ENCODE data around the gene BRINP1.

GRCh38 chr9:119278171-119278570, 91.1 kb downstream of the BRINP1 start:
- TF ChIP-seq CTCF (conservative IDR thresholded peaks at IDR 0.05) (no peak), EZH2 (IDR thresholded peaks at IDR 0.05; ENCODE audit: low read depth) (no peak)
